ENCODE measurements around the gene CCDC192.
"Not testable (repeated sequence)": the region's sequence is repeated elsewhere in the genome, so short reads cannot be mapped to it uniquely, and the experiment has no call there.

The CCDC192 gene

DNA sequence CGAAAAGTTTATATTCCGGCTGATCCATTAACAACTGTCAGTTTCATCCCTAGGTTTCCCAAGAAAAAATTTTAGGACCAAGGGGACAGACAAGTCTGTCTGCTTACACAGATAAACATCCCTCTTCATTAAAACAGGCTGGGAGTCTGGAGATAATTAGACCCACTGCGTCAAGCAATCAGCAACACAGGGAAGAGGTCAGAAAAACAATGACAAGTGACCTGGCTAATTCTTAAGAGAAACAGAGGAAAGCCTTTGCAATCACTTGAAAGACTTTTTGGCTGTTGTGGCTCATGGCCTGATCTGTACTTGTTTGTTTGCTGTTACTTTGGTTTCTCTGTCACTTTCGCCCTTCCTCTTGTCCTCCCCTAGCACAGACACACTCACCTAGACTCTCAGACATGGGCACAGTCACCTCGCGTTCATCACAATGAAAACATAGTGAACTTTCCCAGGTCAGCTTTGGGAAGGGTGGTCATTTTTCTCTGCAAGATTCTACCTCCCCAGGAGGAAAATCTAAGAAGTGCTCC, 2.9 kb upstream of the CCDC192 start:
- no peak for DNase-seq

DNA sequence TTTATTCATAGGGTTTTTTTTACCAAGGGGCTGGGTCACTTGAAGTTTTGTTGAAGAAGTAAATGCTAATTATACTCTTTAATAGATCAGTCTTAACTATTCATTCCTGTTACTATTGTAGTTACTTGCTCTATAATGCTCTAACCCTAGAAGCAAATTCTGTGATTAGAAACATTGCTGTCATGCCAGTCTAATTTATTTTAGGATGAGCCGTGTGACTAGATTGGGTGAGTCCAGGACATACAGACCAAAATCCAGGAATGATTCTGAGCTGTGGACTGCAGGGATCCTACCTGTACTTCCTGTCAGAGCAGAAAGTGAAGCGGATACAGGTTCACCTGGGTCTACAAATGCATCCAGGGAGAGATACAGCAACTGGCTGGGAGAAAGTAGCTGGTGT, 757 bp upstream of the CCDC192 start:
- no peak for DNase-seq

DNA sequence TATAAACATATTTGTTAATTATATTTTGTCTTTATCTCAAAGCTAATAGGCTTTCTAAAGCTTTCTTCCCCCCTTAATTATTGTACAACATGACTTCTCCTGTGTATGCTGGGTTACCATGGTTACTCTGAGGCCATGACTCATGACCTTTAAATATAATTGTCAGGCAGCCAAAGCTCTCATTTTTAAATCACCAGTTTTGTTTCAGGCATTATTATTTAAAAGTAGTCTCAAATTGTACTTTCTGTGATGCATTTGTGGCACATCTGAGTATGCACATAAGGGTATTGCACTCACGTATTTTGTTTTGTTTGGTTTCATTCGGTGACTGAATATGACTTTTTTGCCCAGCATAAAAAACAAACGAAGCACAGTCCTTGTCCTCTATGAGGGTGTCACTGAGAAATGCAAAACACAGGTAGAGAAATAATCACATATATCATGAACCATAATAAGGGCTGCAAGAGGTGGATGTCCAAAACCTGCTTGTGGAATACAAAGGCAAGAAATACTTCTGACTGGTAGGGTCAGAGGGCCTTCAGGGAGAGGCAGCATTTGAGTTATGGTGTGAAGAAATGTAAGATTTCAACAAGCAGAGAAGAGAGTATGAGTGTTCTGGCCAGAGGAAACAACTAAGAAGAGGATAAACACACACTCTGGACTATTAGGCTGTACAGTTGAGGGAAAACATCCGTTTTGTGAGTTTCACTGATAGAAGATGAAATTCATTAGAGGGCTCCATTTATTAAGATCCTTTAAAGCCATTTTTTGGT, 2.1 kb downstream of the CCDC192 start:
- no peak for DNase-seq

DNA sequence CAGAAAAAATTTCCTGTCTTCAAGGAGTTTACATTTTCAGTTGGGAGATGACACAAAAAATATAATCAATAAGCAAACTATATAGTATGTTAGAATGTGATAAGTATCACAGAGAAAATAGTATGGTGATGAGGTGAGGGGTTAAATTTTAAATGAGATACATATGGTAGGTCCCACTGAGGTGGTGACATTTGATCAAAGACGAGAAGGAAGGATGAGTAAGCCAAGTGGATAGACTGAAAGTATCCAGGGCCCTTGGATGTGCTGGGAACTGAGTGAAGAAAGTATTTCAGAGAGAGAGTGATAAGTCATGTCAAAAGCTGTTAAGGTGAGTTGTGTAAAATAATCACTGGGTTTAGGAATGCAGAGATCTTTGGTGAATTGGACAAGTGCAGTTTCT, 3.5 kb downstream of the CCDC192 start:
- DNase-seq = no peak

DNA sequence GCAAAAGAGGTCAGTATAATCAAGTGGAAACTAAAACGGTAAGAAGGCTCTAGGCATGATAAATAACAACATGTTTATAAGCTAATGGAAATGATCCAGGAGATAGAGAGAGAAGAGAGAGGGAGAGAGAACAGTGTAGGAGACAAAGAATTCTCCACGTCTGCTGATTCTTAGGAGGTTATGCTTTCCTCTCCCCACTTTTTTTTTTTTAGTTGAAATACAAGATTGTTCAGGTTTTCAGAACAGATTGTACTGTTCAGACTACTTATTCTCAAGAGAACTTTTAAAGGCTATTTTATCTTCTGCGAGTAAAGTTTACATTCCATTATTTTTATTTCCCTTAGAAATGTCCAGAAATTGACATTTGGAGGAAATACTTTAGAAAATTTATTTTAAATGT, 4.0 kb downstream of the CCDC192 start:
- DNase-seq = no peak

DNA sequence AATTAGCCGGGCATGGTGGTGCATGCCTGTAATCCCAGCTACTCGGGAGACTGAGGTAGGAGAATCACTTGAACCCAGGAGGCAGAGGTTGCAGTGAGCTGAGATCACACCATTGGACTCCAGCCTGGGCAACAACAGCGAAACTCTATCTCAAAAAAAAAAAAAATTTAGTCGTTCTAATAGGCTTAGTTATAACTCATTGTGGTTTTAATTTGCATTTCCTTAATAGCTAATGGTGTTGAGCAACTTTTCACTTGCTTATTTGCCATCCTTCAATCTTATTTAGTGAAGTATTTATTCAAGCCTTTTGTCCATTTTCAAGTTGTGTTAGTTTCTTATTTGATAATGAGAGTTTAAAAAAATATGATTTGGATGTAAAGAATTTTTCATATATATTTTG, 9.9 kb downstream of the CCDC192 start:
- not testable (repeated sequence) for DNase-seq

DNA sequence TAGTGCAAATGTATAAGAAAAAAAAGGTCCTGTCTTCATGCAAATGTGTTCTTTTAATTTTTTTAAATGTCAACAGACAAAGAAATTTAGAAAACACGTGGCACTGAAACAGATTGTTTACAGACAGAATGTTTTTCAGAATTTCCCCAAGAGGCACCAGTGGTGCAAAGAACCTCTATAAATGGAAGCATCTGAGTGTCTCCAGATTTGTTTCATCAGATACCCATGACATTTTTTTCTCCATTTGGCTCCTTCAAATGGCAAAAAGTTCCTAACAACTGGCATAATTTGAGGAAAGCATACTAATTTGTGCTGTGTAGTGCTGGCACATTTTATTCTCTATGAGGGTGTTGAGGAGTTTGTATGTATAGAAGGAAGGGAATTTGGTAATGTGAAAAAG, 15.0 kb downstream of the CCDC192 start:
- DNase-seq = no peak

DNA sequence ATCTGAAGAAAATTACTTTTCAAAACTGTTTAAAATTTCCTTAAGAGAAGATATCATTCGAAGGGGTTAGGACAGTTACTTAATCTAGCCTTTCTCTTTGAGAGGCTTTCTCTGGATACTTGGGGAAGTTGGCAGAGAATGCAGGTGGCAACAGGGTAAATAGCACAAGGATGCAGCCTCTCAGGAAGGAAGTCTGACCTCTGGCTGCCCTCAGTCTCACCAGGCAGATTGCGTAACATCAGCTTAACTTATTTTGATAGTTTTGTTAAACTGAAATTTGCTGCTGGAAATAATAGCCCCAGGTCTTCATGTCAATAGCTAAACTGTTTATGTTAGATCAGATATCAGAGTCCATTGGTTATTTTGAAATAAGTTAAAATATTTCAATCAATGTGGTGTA, 20.4 kb downstream of the CCDC192 start:
- DNase-seq = no peak

DNA sequence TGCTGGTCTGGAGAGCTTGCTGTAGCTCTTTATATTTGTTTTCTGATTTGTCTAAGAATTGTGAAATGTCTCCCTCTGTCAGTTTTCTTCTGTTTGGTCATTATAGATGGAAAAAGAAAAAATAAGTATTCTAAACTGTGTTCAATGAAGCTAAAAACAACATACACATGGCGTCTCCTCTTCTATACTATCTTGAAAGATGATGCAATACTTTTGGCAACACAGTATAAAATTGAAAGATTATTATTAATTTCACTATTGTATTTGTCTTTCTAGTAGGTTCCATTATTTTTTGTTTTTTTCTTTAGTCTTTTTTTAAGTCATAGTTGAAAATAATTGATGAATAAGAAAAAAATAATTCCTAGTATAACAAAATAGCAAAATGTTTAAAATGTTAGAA, 22.5 kb downstream of the CCDC192 start:
- DNase-seq = no peak

DNA sequence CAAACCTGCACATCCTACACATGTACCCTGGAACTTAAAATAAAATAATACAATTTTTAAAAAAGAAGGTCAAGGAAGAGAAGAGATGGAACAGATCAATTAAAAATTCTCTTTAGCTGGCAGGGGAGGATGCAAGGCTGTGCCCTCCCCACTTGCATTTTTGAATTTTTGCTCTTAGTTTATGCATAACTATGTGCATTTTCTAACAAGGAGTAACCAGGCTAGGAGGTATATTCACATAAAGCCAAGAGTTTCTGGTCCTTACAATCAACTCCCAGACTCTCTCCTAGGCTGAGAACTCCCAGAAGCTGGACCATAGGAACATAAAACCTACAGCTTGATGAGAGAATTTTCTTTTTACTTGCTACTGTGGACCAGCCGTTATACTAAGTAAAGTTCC, 29.8 kb downstream of the CCDC192 start:
- DNase-seq = no peak

DNA sequence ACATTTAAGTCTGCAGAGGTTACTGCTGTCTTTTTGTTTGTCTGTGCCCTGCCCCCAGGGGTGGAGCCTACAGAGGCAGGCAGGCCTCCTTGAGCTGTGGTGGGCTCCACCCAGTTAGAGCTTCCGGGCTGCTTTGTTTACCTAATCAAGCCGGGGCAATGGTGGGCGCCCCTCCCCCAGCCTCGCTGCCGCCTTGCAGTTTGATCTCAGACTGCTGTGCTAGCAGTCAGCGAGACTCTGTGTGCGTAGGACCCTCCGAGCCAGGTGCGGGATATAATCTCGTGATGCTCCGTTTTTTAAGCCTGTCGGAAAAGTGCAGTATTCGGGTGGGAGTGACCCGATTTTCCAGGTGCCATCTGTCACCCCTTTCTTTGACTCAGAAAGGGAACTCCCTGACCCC, 36.2 kb downstream of the CCDC192 start:
- DNase-seq = not testable (repeated sequence)

DNA sequence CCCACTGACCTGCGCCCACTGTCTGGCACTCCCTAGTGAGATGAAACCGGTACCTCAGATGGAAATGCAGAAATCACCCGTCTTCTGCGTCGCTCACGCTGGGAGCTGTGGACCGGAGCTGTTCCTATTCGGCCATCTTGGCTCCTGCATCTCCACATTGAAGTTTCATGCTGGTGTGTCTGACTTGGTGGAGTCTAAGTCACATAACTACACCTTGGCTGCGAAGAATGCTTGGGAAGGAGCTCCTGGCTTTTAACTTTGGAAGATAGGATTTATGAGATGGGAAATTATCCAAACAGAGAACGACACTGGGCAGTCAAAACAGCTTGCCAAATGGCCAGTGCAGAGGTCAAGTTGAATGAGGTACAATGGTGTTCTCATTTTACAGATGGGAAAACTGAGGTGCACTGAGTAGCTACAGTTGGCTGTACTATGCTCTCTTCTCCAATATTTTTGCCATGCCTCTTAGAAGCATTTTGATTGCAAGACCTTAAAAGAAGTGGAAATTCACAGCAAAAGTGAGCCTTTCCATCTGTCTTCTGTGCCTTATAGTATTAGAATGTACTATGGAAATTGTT, 36.7 kb downstream of the CCDC192 start:
- no peak for DNase-seq

DNA sequence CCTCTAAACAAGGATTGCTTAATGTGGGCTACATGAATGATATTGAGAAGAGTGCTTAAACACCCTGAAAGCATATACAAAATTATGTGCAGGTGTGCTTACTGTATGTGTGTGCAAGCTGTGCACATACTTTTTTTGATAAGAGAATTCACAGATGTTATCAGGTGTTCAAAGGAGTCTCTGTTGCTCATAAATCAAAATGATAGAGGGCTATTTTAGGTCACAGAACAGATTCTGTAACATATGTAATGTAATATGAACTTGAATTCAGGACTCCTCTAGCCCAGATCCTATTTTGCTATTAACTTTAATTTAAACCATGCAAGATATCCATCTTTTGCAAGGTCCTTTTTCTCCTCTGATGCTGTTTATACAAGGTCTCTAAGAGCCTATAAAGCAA, 38.2 kb downstream of the CCDC192 start:
- DNase-seq = no peak

DNA sequence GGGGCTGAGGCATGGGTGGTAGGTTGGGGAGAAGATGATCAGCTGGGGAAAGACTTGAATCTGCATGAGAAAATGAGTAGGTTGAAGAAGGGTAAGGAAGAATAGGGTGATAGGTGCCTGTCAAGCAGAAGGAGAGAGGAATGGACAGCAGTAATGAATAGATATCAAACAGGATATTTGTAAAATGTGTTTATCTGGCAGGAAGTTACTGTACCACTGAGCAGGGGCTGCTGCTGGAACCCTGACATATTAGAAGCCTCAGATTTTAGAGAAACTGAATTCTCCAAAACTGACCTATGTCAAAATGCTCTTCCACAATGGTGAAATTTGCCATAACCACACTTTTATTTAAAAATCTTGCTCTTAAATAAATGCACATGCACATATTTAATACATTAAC, 41.0 kb downstream of the CCDC192 start:
- DNase-seq = no peak

DNA sequence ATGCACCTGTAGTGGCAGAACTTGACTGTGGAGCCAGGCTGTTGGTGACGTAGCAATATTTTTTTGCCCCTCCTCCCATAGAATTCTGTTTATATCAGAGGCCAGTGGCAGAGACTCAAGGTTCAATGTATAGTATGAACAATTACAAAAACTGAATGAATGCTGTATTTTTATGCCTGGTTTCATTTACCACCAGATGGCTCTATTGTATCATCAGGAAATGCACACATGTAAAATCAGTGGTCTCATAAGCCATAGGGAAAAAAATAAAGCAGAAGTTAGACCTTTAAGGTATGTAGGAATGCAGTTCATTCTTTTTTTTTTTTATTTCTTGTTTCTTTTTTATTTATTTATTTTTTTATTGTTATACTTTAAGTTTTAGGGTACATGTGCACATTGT, 43.6 kb downstream of the CCDC192 start:
- no peak for DNase-seq

DNA sequence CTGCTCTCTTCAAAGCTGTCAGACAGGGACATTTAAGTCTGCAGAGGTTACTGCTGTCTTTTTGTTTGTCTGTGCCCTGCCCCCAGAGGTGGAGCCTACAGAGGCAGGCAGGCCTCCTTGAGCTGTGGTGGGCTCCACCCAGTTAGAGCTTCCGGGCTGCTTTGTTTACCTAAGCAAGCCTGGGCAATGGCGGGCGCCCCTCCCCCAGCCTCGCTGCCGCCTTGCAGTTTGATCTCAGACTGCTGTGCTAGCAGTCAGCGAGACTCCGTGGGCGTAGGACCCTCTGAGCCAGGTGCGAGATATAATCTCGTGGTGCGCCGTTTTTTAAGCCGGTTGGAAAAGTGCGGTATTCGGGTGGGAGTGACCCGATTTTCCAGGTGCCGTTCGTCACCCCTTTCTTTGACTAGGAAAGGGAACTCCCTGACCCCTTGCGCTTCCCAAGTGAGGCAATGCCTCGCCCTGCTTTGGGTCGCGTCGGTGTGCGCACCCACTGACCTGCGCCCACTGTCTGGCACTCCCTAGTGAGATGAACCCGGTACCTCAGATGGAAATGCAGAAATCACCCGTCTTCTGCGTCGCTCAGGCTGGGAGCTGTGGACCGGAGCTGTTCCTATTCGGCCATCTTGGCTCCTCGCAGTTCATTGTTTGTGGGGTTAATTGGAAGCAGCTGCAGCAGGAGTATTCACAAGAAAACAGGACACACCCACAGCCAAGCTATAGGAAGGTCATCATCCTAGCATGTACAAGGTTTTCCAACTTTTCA, 49.5 kb downstream of the CCDC192 start:
- not testable (repeated sequence) for DNase-seq

DNA sequence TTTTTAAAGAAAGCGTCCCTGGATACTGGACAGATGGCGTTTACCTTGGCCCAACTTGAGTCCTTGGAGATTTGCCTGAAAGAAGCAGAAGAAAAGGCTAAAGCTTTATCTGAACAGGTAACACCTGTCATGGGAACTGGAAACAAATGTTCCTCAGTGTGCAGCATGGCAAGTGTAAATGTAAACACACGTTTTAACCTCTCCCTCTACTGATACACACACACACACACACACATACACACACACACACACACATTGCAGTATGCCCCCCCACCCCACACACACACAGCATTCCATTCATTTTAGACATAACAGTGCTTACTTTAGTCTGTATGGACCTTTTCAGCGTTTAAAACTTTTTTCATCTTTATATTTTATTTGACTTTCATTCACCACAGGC, 51.1 kb downstream of the CCDC192 start:
- DNase-seq = no peak

DNA sequence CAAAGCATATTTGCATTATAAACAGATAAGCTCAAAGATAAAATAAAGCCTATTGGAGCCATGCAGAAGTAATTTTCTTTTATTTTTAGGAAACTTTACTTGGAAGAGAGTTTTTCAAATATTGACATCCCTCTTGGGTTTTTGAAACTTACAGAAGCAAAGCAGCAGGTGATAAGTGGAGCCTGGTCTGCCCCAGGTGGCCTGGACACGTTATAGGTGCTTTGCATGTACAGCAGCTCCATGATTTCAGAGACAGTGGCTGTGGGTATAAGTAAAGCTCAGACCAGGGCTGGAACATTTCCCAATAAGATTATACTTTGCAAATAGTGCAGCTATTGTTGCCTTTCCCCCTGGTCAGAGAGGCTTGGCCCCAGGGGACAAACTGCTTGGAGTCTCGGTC, 51.5 kb downstream of the CCDC192 start:
- no peak for DNase-seq

DNA sequence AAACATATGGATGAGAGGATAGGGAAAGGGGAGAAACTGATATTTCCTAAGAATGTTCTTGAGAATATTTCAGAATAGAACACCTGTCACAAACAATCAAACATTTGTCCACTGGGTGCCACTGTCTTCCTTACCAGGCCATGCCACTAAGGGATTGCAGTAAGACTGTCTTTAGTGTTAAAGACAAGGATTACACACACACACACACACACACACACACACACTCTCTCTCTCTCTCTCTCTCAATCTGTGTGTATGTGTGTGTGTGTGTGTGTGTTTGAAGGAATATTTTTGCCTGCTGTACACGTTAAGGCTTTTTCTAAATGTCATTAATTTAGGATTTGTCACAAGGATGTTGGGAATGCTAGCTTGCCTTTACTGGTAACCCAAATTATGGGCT, 54.4 kb downstream of the CCDC192 start:
- no peak for DNase-seq

DNA sequence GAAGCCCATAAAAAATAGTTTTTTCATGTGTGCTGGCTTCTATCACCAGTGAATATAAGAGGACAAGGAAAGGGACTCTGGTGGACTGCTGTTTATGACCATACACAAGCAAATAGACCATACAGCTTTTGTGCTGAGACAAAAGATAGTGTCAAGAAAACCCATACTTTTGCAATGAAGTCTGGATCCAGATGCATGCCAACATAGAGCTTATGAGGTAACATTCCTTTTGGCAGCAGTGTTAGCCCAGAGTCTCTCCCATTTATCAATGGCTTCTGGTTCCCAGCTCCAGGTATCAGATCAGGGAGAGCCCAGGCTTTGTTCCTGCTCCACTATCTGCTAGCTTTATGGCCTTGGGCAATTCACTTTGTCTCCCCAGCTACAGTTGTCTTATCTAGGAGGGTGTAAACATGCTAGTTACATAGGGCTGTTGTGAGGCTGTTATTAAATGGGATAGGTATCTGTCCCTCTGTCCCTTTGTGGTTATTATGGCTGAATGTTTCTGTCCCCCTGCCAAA, 55.6 kb downstream of the CCDC192 start:
- DNase-seq = no peak

DNA sequence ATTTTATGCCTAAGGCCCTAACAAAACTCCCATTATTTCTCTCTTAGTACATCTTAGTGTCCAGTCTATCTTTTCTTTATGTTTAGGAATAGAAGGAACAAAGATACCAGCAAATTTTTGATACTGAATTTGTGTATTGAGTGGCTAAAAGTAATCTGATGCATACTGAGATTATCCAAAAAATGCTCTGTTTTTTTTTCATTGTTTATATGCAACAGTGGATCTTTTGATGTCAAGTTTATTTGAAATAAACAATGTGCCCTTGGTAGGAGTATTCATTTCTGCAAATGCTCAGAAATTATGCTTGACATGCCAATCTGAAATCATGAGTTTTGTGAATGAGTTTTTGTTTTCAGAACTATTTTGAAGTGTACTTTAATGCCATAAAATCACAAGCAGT, 58.7 kb downstream of the CCDC192 start:
- DNase-seq = no peak

DNA sequence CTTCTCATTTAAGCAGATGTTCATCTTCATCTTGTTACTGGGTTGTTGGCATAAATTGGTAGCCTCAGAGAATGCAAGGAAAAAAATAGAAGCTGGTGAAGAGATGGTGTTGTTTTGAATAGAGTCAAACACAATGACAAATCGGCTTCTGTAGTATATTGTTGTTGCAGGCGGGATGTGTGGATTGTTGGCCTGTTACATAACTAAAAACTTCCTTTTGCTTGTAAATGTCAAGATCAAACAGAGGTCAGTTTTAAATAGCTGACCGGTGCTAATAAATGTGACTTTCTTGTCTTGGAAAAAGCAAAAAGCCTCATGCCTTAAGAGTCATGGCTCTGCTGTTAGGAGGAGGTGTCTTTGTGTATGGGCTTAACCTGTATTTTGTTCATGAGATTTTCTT, 59.2 kb downstream of the CCDC192 start:
- DNase-seq = no peak

DNA sequence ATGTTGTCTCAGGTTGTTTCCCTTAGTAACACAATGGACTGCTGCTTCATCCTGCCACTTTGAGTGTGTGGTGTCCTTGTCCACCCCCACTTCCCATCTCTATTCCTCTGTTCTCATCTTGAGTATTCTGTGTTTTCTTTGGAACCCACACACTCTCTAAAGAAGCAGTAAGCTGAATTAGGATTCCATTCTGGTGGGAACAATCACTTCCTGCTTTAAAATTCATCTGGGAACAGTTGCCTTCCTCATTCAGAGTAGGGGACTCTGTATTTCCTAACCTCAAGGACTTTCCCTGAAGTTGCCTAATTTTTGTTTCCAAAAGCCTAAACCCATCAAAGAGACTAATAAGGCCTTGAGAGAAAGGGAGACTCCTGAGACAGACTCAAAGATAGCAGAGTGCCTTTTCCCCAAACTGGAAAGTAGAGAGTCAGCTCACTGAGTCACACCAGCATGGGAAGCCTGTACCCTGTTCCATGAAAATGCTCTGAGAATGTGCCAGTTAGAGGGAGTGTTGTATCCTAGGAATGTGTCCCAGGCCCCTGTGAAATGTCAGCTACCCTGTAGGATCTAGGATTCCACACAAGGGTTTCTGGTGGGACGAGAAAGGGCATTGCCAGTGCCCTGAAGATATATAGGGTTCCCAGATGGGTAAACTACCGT, 63.6 kb downstream of the CCDC192 start:
- no peak for DNase-seq
